HepG2 (cell line): ENCODE results near the gene NAV2. TPM values are rescaled to one million over a fixed set of nuclear protein-coding genes. Genes with fewer than 3 reads are reported as not detected.

Experiments
- AKAP8 ChIP-seq: sonication (generic); formaldehyde crosslinking; IDR thresholded peaks from 2 replicates; pipeline ENCODE4 v1.5.1; 2020; ENCODE audit warnings: mild to moderate bottlenecking, missing genetic modification reagents
- ATF6 ChIP-seq: sonication (generic); formaldehyde crosslinking; conservative IDR thresholded peaks from 2 replicates; pipeline ENCODE4 v1.4.0; 2020; ENCODE audit warnings: missing genetic modification reagents
- ATF7 ChIP-seq, 2 experiments: fragments of 450-650 bp in 1 of 2; sonication (generic) in 1 of 2; formaldehyde crosslinking in 1 of 2; IDR thresholded peaks; 2 replicates each; pipeline versions ENCODE4 v1.4.0 to v1.6.1; 2016 to 2020; ENCODE audit warnings: antibody characterized with exemption in 1 of 2, mild to moderate bottlenecking in 1 of 2, missing genetic modification reagents in 1 of 2
- ATRX ChIP-seq: sonication (generic); formaldehyde crosslinking; IDR thresholded peaks from 2 replicates; pipeline ENCODE4 v1.4.0; 2020; ENCODE audit warnings: missing genetic modification reagents, borderline replicate concordance
- BORCS8-MEF2B ChIP-seq: sonication (generic); formaldehyde crosslinking; IDR thresholded peaks from 2 replicates; pipeline ENCODE4 v1.8.0; 2022; ENCODE audit warnings: mild to moderate bottlenecking, missing genetic modification reagents
- CENPX ChIP-seq: sonication (generic); formaldehyde crosslinking; IDR thresholded peaks from 2 replicates; pipeline ENCODE4 v1.9.0; 2021; ENCODE audit warnings: mild to moderate bottlenecking, missing genetic modification reagents, moderate library complexity
- GABPA ChIP-seq, 2 experiments: IDR thresholded peaks; 2 replicates each; pipeline ENCODE4 v1.6.1; 2011 to 2016; ENCODE audit warnings: low read depth in 2 of 2, low read length in 1 of 2, missing biosample characterization in 1 of 2, missing genetic modification characterization in 1 of 2
- MTERF4 ChIP-seq: sonication (generic); formaldehyde crosslinking; IDR thresholded peaks from 2 replicates; pipeline ENCODE4 v1.8.0; 2023; ENCODE audit warnings: mild to moderate bottlenecking, missing genetic modification reagents
- MXD4 ChIP-seq: IDR thresholded peaks from 2 replicates; pipeline ENCODE4 v1.6.1; 2016; ENCODE audit warnings: mild to moderate bottlenecking, missing biosample characterization, missing genetic modification reagents
- PATZ1 ChIP-seq: sonication (generic); formaldehyde crosslinking; IDR thresholded peaks from 2 replicates; pipeline ENCODE4 v1.4.0; 2020; ENCODE audit warnings: missing genetic modification reagents
- PRDM10 ChIP-seq: sonication (generic); formaldehyde crosslinking; IDR thresholded peaks from 2 replicates; pipeline ENCODE4 v1.4.0; 2020; ENCODE audit warnings: low read depth, missing genetic modification reagents
- SUZ12 ChIP-seq: fragments of 150-350 bp; IDR thresholded peaks from 2 replicates; pipeline ENCODE4 v1.6.1; 2014; ENCODE audit warnings: low read depth, low read length
- ZNF337 ChIP-seq: sonication (generic); formaldehyde crosslinking; IDR thresholded peaks from 2 replicates; pipeline ENCODE4 v1.5.1; 2020; ENCODE audit warnings: missing genetic modification reagents, low read depth, mild to moderate bottlenecking, borderline replicate concordance
- ZNF547 ChIP-seq: sonication (generic); formaldehyde crosslinking; IDR thresholded peaks from 2 replicates; pipeline ENCODE4 v1.5.1; 2020; ENCODE audit warnings: mild to moderate bottlenecking, missing genetic modification reagents
- ZNF597 ChIP-seq: sonication (generic); formaldehyde crosslinking; IDR thresholded peaks from 2 replicates; pipeline ENCODE4 v1.5.0; 2020; ENCODE audit warnings: missing genetic modification reagents
- ZSCAN5A ChIP-seq: sonication (generic); formaldehyde crosslinking; IDR thresholded peaks from 2 replicates; pipeline ENCODE4 v1.8.0; 2022; ENCODE audit warnings: mild to moderate bottlenecking, missing genetic modification reagents, borderline replicate concordance
- polyA plus RNA-seq, 8 experiments: library from polyadenylated mRNA; depleted of rRNA in 3 of 8; stranded (reverse) in 7 of 8; unstranded in 1 of 8; fragments of >200 nt; fragmentation: Illumina TruSeq in 4 of 8; extraction: Trizol in 4 of 8; gene quantifications; 2 replicates each; pipeline versions ENCODE4 v1.2.1 to v1.2.3, GENCODE V29; 2011 to 2016; ENCODE audit warnings: low read depth in 4 of 8, missing spikeins in 1 of 8, mixed read lengths in 1 of 8; ENCODE audit not compliant: insufficient read depth in 1 of 8
- total RNA-seq, 5 experiments: library from RNA; depleted of rRNA; stranded (reverse); fragments of >200 nt; fragmentation: Illumina TruSeq; extraction: Trizol; gene quantifications; 2 replicates each; pipeline ENCODE4 v1.2.3, GENCODE V29; 2016; ENCODE audit warnings: low read depth in 1 of 5

NAV2 gene
- total and polyA plus RNA-seq, 2 of the 13 experiments (the other 11 are each of a cell fraction or from before 2014, with no cell fraction given): 9.3 to 34.6 TPM

- TF ChIP-seq PRDM10 (no peak), GABPA (IDR thresholded peaks at IDR 0.05; ENCODE audit: low read depth, low read length) (no peak), GABPA (CRISPR knock-in tag; IDR thresholded peaks at IDR 0.05; ENCODE audit: low read depth) (0 out of 2 replicates have a peak, but pooled peaks have one; percentile 8), AKAP8 (CRISPR knock-in tag) (no peak), ZNF337 (no peak), MTERF4 (CRISPR knock-in tag) (no peak), ZNF547 (CRISPR knock-in tag) (no peak), ZSCAN5A (CRISPR knock-in tag) (0 out of 2 replicates have a peak, but pooled peaks have one; percentile 29), BORCS8-MEF2B (no peak), ATF6 (CRISPR knock-in tag) (no peak), ZNF597 (CRISPR knock-in tag) (no peak), ATF7 (IDR thresholded peaks at IDR 0.05) (no peak), ATF7 (CRISPR knock-in tag; IDR thresholded peaks at IDR 0.05) (no peak), PATZ1 (CRISPR knock-in tag) (no peak), CENPX (CRISPR knock-in tag) (no peak), MXD4 (no peak), ATRX (CRISPR knock-in tag) (no peak), SUZ12 (no peak)
Observed at GRCh38 chr11:19912115-19912957, 199.7 kb downstream of the NAV2 start (continued).
